ENCODE results near the gene MTCL1. TPM values are rescaled to one million over a fixed set of nuclear protein-coding genes. Genes with fewer than 3 reads are reported as not detected.

MTCL1 gene
- total and polyA plus RNA-seq, 10 donors: 1.6 to 7.5 (median 3.9) TPM

DNA sequence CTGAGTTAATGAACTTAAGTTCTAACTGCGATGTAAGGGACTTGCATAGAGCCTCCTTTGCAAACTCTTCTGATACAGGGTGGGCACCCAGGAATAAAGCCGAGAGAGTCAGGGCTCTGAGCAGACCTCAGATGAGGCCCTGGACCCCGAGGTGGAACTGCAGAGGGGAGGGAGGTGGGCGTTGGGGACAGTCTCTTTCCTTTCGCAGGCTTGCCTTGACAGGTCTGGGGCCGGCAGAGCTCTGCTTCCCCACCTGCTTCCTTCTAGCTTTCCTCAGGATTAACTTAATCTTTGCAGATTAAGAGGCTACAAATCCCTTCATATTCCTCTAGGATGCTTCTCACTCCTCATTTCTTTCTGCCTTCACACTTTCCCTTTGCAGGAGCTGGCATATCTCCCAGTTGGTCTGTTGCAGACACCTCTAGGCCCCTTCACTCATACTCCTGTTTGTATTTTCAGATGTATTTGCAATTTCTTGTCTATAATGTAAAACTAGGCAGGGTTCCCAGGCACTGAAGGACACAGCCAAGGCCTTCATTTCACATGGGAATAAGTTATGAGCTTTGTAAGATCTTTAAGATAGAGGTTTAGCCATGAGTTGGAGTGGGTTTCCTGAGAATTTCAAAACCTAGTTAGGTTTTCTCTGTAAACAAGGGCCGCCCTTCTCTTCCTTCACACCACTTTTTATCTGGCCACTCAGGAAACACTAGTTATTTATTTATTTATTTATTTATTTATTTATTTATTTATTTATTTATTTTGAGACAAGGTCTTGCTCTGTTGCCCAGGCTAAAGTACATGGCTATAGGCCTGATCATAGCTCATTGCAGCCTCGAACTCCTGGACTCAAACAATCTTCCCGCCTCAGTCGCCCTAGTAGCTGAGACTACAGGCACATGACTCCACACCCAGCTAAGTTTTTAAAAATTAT, 70.9 kb downstream of the MTCL1 start:
- Histone ChIP-seq H3K4me1 (no peaks in the 10 kb centered on the region), H3K9me3 (no peaks in the 10 kb centered on the region), H3K36me3 (no peaks in the 10 kb centered on the region), H3K27ac (no peak overlapping the region), H3K27me3 (replicated peaks in 1 of 7) (no peaks in the 10 kb centered on the region), H3K4me3 (no peak overlapping the region)
- TF ChIP-seq CTCF (IDR thresholded peaks at IDR 0.05 in 8 of 11, conservative IDR thresholded peaks at IDR 0.05 in 3 of 11): no peak
- TF ChIP-seq POLR2AphosphoS5 (IDR thresholded peaks at IDR 0.05): no peak
- 68 to 81% (median 80%) methylated on average over 10 of the region's 10 CpGs for WGBS, 5 donors
- DNase-seq: no peak
- intact Hi-C loops (cut with DNase I; ENCODE audit: low total_unique reads): no loop called here

- Histone ChIP-seq H3K27ac (no peak overlapping the region), H3K4me1 (no peaks in the 10 kb centered on the region), H3K9me3 (no peaks in the 10 kb centered on the region), H3K36me3 (no peaks in the 10 kb centered on the region), H3K27me3 (replicated peaks in 1 of 7) (no peaks in the 10 kb centered on the region), H3K4me3 (no peak overlapping the region)
- TF ChIP-seq CTCF (IDR thresholded peaks at IDR 0.05 in 8 of 11, conservative IDR thresholded peaks at IDR 0.05 in 3 of 11) (no peak), POLR2A (IDR thresholded peaks at IDR 0.05) (no peak), POLR2AphosphoS5 (IDR thresholded peaks at IDR 0.05) (no peak)
- intact Hi-C loops (cut with DNase I; ENCODE audit: low total_unique reads): no loop called here
- DNase-seq: no peak
- WGBS, 5 donors: 59 to 79% (median 71%) methylated on average over 3 of the region's 3 CpGs
Observed at GRCh38 chr18:8777846-8778245, 72.5 kb downstream of the MTCL1 start.

- Histone ChIP-seq H3K9me3 (no peaks in the 10 kb centered on the region), H3K36me3 (no peaks in the 10 kb centered on the region), H3K27ac (no peak overlapping the region), H3K4me3 (no peak overlapping the region), H3K4me1 (no peaks in the 10 kb centered on the region), H3K27me3 (replicated peaks in 1 of 7) (no peaks in the 10 kb centered on the region)
- intact Hi-C loops (cut with DNase I; ENCODE audit: low total_unique reads): no loop called here
- TF ChIP-seq POLR2A (IDR thresholded peaks at IDR 0.05): no peak
- DNase-seq: no peak
- 78 to 85% (median 81%) methylated on average over 3 of the region's 3 CpGs for WGBS, 5 donors
Observed at GRCh38 chr18:8778386-8778785, 73.0 kb downstream of the MTCL1 start.

DNA sequence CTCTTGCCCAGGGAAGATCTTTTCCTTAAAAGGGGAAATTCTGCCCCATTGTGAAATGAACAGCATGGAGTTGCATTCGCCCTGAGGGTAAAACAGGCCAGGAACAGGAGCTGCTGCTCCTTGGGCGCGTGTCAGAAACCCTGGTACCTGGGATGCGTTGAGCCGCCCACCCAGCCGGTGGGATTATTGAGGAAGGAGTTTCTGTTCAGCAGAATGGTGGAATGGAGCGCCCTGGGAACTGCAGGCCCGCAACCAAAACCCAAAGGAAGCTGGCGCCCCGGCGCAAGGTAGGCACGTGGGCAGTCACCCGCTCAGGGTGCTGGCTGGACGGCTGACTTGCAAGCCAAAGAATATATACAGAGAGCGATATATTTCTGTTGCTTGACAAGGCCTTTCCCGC, 73.5 kb downstream of the MTCL1 start:
- no peak for TF ChIP-seq CTCF (IDR thresholded peaks at IDR 0.05 in 8 of 11, conservative IDR thresholded peaks at IDR 0.05 in 3 of 11)
- TF ChIP-seq POLR2AphosphoS5 (IDR thresholded peaks at IDR 0.05): no peak
- no peak for TF ChIP-seq POLR2A (IDR thresholded peaks at IDR 0.05)
- H3K27me3 ChIP-seq (replicated peaks in 1 of 7): no peaks in the 10 kb centered on the region
- 94 to 98% (median 95%) methylated on average over 16 of the region's 16 CpGs for WGBS, 5 donors
- intact Hi-C loops (cut with DNase I; ENCODE audit: low total_unique reads): no loop called here
- H3K27ac ChIP-seq: no peak overlapping the region
- no peaks in the 10 kb centered on the region for H3K36me3 ChIP-seq
- DNase-seq: no peak
- H3K9me3 ChIP-seq: no peaks in the 10 kb centered on the region
- H3K4me1 ChIP-seq: no peaks in the 10 kb centered on the region
- H3K4me3 ChIP-seq: no peak overlapping the region
